HepG2 (cell line): Measurements from ENCODE around the gene CENPE. TPM values are rescaled to one million over a fixed set of nuclear protein-coding genes. Genes with fewer than 3 reads are reported as not detected.

Source experiments
- FOXP1 ChIP-seq, 2 experiments: fragments of 450-650 bp in 1 of 2; IDR thresholded peaks; 2 replicates each; pipeline ENCODE4 v1.6.1; 2017 to 2018; ENCODE audit warnings: antibody characterized with exemption in 1 of 2
- HNRNPLL ChIP-seq: fragments of 200-400 bp; formaldehyde crosslinking; IDR thresholded peaks from 2 replicates; pipeline ENCODE4 v1.6.1; 2017; ENCODE audit warnings: mild to moderate bottlenecking, low read depth, low read length; ENCODE audit not compliant: poor library complexity, severe bottlenecking
- HOXA3 ChIP-seq: sonication (generic); formaldehyde crosslinking; IDR thresholded peaks from 2 replicates; pipeline ENCODE4 v1.5.0; 2020; ENCODE audit warnings: missing genetic modification reagents
- KDM6A ChIP-seq: IDR thresholded peaks from 2 replicates; pipeline ENCODE4 v1.6.1; 2016; ENCODE audit warnings: low read depth
- KLF11 ChIP-seq: IDR thresholded peaks from 2 replicates; pipeline ENCODE4 v1.6.1; 2016; ENCODE audit warnings: missing compliant biosample characterization
- MEIS2 ChIP-seq: sonication (generic); formaldehyde crosslinking; IDR thresholded peaks from 2 replicates; pipeline ENCODE4 v1.9.0; 2021; ENCODE audit warnings: mild to moderate bottlenecking, missing genetic modification reagents
- MTF1 ChIP-seq: sonication (generic); formaldehyde crosslinking; IDR thresholded peaks from 2 replicates; pipeline ENCODE4 v1.5.0; 2020; ENCODE audit warnings: missing genetic modification reagents
- RBM22 ChIP-seq: fragments of 200-400 bp; formaldehyde crosslinking; optimal IDR thresholded peaks from 2 replicates; pipeline ENCODE3; 2017; ENCODE audit warnings: mild to moderate bottlenecking, low read length, moderate library complexity
- RFXANK ChIP-seq: IDR thresholded peaks from 2 replicates; pipeline ENCODE4 v1.6.1; 2016
- SIN3B ChIP-seq: fragments of 150-350 bp; IDR thresholded peaks from 2 replicates; pipeline ENCODE4 v1.6.1; 2014; ENCODE audit warnings: low read length
- TBL1XR1 ChIP-seq: fragments of 150-350 bp; IDR thresholded peaks from 2 replicates; pipeline ENCODE4 v1.6.1; 2014; ENCODE audit warnings: borderline replicate concordance, low read length; ENCODE audit not compliant: partially characterized antibody
- TOPORS ChIP-seq: sonication (generic); formaldehyde crosslinking; IDR thresholded peaks from 2 replicates; pipeline ENCODE4 v1.8.0; 2023; ENCODE audit warnings: mild to moderate bottlenecking, missing genetic modification reagents
- YEATS2 ChIP-seq: sonication (generic); formaldehyde crosslinking; IDR thresholded peaks from 2 replicates; pipeline ENCODE4 v1.4.0; 2020; ENCODE audit warnings: missing genetic modification reagents, borderline replicate concordance
- ZC3H4 ChIP-seq: sonication (generic); formaldehyde crosslinking; IDR thresholded peaks from 2 replicates; pipeline ENCODE4 v1.4.0; 2020; ENCODE audit warnings: missing genetic modification reagents, borderline replicate concordance
- ZNF563 ChIP-seq: sonication (generic); formaldehyde crosslinking; IDR thresholded peaks from 2 replicates; pipeline ENCODE4 v1.8.0; 2022; ENCODE audit warnings: mild to moderate bottlenecking, moderate library complexity, missing genetic modification reagents
- ZNF883 ChIP-seq: sonication (generic); formaldehyde crosslinking; IDR thresholded peaks from 2 replicates; pipeline ENCODE4 v1.5.1; 2020; ENCODE audit warnings: mild to moderate bottlenecking, missing genetic modification reagents; ENCODE audit errors: not compliant biosample characterization
- polyA plus RNA-seq, 8 experiments: library from polyadenylated mRNA; depleted of rRNA in 3 of 8; stranded (reverse) in 7 of 8; unstranded in 1 of 8; fragments of >200 nt; fragmentation: Illumina TruSeq in 4 of 8; extraction: Trizol in 4 of 8; gene quantifications; 2 replicates each; pipeline versions ENCODE4 v1.2.1 to v1.2.3, GENCODE V29; 2011 to 2016; ENCODE audit warnings: low read depth in 4 of 8, missing spikeins in 1 of 8, mixed read lengths in 1 of 8; ENCODE audit not compliant: insufficient read depth in 1 of 8
- total RNA-seq, 5 experiments: library from RNA; depleted of rRNA; stranded (reverse); fragments of >200 nt; fragmentation: Illumina TruSeq; extraction: Trizol; gene quantifications; 2 replicates each; pipeline ENCODE4 v1.2.3, GENCODE V29; 2016; ENCODE audit warnings: low read depth in 1 of 5
- TF ChIP-seq, protein P1 (sequence below), 2 experiments: IDR thresholded peaks; 2 replicates each; pipeline ENCODE4 v1.6.1; 2011 to 2012; ENCODE audit warnings: low read length in 2 of 2, borderline replicate concordance in 1 of 2, low read depth in 1 of 2, mild to moderate bottlenecking in 1 of 2, moderate library complexity in 1 of 2
- TF ChIP-seq, protein P2 (sequence below): sonication (generic); formaldehyde crosslinking; IDR thresholded peaks from 2 replicates; pipeline ENCODE4 v1.5.1; 2020; ENCODE audit warnings: missing genetic modification reagents, mild to moderate bottlenecking, borderline replicate concordance
- TF ChIP-seq, protein P3 (sequence below): sonication (generic); formaldehyde crosslinking; IDR thresholded peaks from 2 replicates; pipeline ENCODE4 v1.8.0; 2022; ENCODE audit warnings: low read depth, missing genetic modification reagents
- TF ChIP-seq, protein P4 (sequence below): sonication (generic); formaldehyde crosslinking; IDR thresholded peaks from 2 replicates; pipeline ENCODE4 v1.9.0; 2021; ENCODE audit warnings: missing genetic modification reagents, borderline replicate concordance

The CENPE gene
- total and polyA plus RNA-seq, 2 of the 13 experiments (the other 11 are each of a cell fraction or from before 2014, with no cell fraction given): 2.1 to 19.8 TPM

DNA sequence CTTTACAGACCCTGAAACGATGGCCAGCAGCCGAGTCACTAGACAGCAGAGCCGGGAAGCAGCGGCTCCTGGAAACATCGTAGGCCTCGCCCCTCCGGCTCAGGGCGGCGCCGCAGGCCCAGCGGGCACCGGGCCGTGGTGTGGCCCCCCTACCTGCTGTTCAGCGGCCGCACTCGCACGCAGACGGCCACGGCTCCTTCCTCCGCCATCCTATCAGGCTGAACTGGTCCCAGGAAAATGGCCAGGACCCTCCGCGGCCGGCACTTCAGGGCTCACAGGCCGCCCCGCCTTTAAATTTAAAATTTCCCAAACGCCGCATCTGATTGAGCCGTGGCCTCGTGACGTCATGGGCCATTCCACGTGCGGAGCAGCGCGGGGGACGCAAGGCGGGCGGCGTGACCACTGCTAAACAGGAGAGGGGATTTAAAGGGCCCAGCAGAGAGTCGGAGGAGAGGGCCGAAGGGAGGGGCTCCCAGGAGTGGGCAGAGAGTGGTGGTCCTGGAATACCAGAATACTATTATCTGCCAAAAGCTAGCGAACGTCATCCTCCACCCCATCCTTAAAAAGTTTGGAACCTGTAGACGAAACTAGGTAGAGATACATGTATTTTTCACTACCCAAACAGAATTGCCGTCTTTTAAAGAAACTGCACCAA lies at the start of gene CENPE (continued):
- TF ChIP-seq, protein P1, sequence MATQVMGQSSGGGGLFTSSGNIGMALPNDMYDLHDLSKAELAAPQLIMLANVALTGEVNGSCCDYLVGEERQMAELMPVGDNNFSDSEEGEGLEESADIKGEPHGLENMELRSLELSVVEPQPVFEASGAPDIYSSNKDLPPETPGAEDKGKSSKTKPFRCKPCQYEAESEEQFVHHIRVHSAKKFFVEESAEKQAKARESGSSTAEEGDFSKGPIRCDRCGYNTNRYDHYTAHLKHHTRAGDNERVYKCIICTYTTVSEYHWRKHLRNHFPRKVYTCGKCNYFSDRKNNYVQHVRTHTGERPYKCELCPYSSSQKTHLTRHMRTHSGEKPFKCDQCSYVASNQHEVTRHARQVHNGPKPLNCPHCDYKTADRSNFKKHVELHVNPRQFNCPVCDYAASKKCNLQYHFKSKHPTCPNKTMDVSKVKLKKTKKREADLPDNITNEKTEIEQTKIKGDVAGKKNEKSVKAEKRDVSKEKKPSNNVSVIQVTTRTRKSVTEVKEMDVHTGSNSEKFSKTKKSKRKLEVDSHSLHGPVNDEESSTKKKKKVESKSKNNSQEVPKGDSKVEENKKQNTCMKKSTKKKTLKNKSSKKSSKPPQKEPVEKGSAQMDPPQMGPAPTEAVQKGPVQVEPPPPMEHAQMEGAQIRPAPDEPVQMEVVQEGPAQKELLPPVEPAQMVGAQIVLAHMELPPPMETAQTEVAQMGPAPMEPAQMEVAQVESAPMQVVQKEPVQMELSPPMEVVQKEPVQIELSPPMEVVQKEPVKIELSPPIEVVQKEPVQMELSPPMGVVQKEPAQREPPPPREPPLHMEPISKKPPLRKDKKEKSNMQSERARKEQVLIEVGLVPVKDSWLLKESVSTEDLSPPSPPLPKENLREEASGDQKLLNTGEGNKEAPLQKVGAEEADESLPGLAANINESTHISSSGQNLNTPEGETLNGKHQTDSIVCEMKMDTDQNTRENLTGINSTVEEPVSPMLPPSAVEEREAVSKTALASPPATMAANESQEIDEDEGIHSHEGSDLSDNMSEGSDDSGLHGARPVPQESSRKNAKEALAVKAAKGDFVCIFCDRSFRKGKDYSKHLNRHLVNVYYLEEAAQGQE (IDR thresholded peaks at IDR 0.05; ENCODE audit: borderline replicate concordance in 1 of 2, low read depth in 1 of 2, low read length in 2 of 2): no peak
- TF ChIP-seq, protein P2, sequence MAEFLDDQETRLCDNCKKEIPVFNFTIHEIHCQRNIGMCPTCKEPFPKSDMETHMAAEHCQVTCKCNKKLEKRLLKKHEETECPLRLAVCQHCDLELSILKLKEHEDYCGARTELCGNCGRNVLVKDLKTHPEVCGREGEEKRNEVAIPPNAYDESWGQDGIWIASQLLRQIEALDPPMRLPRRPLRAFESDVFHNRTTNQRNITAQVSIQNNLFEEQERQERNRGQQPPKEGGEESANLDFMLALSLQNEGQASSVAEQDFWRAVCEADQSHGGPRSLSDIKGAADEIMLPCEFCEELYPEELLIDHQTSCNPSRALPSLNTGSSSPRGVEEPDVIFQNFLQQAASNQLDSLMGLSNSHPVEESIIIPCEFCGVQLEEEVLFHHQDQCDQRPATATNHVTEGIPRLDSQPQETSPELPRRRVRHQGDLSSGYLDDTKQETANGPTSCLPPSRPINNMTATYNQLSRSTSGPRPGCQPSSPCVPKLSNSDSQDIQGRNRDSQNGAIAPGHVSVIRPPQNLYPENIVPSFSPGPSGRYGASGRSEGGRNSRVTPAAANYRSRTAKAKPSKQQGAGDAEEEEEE (CRISPR knock-in tag): no peak
- TF ChIP-seq, protein P3, sequence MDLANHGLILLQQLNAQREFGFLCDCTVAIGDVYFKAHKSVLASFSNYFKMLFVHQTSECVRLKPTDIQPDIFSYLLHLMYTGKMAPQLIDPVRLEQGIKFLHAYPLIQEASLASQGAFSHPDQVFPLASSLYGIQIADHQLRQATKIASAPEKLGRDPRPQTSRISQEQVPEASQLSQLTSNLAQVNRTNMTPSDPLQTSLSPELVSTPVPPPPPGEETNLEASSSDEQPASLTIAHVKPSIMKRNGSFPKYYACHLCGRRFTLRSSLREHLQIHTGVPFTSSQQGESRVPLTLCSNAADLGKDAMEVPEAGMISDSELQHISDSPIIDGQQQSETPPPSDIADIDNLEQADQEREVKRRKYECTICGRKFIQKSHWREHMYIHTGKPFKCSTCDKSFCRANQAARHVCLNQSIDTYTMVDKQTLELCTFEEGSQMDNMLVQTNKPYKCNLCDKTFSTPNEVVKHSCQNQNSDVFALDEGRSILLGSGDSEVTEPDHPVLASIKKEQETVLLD (CRISPR knock-in tag): no peak
- TF ChIP-seq ZC3H4 (CRISPR knock-in tag) (no peak), HOXA3 (CRISPR knock-in tag) (peak; percentile 61; the same call in 1 of the 2 replicates), HNRNPLL (peak; percentile 52), MEIS2 (CRISPR knock-in tag) (no peak; the same call in 1 of the 2 replicates), RFXANK (CRISPR knock-in tag) (no peak), SIN3B (peak; percentile 78), MTF1 (CRISPR knock-in tag) (no peak), KLF11 (no peak), RBM22 (no peak), ZNF883 (no peak), TOPORS (no peak; the same call in 1 of the 2 replicates), ZNF563 (CRISPR knock-in tag) (no peak), FOXP1 (IDR thresholded peaks at IDR 0.05) (no peak), FOXP1 (CRISPR knock-in tag; IDR thresholded peaks at IDR 0.05) (no peak), KDM6A (CRISPR knock-in tag) (no peak), YEATS2 (CRISPR knock-in tag) (peak; percentile 46; the same call in 1 of the 2 replicates), TBL1XR1 (no peak)
- TF ChIP-seq, protein P4, sequence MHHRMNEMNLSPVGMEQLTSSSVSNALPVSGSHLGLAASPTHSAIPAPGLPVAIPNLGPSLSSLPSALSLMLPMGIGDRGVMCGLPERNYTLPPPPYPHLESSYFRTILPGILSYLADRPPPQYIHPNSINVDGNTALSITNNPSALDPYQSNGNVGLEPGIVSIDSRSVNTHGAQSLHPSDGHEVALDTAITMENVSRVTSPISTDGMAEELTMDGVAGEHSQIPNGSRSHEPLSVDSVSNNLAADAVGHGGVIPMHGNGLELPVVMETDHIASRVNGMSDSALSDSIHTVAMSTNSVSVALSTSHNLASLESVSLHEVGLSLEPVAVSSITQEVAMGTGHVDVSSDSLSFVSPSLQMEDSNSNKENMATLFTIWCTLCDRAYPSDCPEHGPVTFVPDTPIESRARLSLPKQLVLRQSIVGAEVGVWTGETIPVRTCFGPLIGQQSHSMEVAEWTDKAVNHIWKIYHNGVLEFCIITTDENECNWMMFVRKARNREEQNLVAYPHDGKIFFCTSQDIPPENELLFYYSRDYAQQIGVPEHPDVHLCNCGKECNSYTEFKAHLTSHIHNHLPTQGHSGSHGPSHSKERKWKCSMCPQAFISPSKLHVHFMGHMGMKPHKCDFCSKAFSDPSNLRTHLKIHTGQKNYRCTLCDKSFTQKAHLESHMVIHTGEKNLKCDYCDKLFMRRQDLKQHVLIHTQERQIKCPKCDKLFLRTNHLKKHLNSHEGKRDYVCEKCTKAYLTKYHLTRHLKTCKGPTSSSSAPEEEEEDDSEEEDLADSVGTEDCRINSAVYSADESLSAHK (CRISPR knock-in tag): no peak
